ENCODE data around the gene C22orf39. TPM values are rescaled to one million over a fixed set of nuclear protein-coding genes. Genes with fewer than 3 reads are reported as not detected.

The C22orf39 gene
- polyA plus RNA-seq, 1 of the 3 experiments (the other 2 are of a cell fraction): 17.7 TPM

DNA sequence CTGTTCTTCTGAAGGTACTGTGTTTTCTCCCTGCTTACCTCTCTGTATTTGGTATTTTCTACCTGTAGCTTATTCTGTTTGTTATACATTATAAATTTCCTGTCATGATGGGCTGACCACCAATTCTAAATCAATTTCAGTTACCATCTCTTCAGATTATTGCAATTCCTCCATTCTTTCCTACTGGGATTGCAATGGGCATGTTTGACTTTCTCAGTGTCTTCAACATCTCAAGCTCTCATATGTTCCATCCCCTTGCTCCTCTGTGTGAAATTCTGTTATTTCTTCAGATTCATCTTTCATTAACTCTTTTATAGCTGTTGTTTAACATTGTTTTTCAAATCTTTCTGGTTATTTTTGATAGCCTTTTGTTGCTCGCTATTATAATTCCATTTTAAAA is 15.5 kb upstream of the C22orf39 start (continued):
- no peak for TF ChIP-seq TAF1 (IDR thresholded peaks at IDR 0.05; ENCODE audit: borderline replicate concordance, low read depth, low read length)
- no peak for TF ChIP-seq ELF1 (IDR thresholded peaks at IDR 0.05)
- TF ChIP-seq, protein P1, sequence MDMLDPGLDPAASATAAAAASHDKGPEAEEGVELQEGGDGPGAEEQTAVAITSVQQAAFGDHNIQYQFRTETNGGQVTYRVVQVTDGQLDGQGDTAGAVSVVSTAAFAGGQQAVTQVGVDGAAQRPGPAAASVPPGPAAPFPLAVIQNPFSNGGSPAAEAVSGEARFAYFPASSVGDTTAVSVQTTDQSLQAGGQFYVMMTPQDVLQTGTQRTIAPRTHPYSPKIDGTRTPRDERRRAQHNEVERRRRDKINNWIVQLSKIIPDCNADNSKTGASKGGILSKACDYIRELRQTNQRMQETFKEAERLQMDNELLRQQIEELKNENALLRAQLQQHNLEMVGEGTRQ (IDR thresholded peaks at IDR 0.05; ENCODE audit: borderline replicate concordance, low read depth, low read length): no peak
- no peak for TF ChIP-seq POLR2AphosphoS5 (IDR thresholded peaks at IDR 0.05; ENCODE audit: low read depth, low read length)

DNA sequence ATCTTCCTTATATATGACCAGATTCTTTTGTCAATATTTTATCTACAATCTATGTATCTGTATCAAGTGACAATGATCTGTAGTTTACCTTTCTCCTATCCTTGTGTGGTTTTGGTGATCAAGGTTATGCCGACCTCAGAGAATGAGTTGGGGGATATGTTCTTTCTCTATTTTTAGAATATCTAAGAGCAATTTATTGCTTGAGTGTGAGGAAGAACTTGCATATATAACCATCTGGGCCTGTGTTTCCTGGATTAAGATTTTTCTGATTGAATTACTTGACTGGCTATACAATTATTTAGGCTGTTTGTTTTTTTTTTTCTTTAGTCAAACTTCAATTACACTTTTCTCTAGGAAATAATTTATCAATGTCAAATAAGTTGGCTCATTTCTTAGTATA is 14.0 kb upstream of the C22orf39 start:
- CTCF ChIA-PET: interaction anchor here (0.6 kb wide), 1 partner anchor 168 kb away, joined by 3 read pairs; no protein-coding TSS in a partner anchor
- peaks cover 68 to 85% of the 10 kb centered on the region in 2 experiments for H3K36me3 ChIP-seq (replicated peaks in 1 of 2; ENCODE audit: control insufficient read depth in 1 of 2, insufficient read depth in 2 of 2, low read length in 1 of 2)
- WGBS (ENCODE audit: low lambda C conversion rate): 96% methylated on average over 1 of the region's 1 CpG

More for the DNA sequence above, 14.0 kb upstream of the C22orf39 start:
- no peak overlapping the region for H3K9ac ChIP-seq
- H3K4me1 ChIP-seq (ENCODE audit: control insufficient read depth in 1 of 2, insufficient read depth in 2 of 2, low read depth in 1 of 2, low read length in 1 of 2): peaks cover 0 to 3% of the 10 kb centered on the region in 2 experiments; a peak in 1 of 4 replicates
- H3K4me2 ChIP-seq: no peak overlapping the region
- no peaks in the 10 kb centered on the region for H3K79me2 ChIP-seq (ENCODE audit: insufficient read depth)
- H3K27me3 ChIP-seq (ENCODE audit: insufficient read depth): no peaks in the 10 kb centered on the region
- H3K4me3 ChIP-seq (ENCODE audit: low read depth in 2 of 2, low read length in 1 of 2): no peak overlapping the region
- no peak for DNase-seq
- H2AFZ ChIP-seq (ENCODE audit: low read depth): no peak overlapping the region
- no peaks in the 10 kb centered on the region for H4K20me1 ChIP-seq (ENCODE audit: insufficient read depth)
- POLR2A ChIA-PET: no interaction called here
- H3F3A ChIP-seq (replicated peaks; ENCODE audit: insufficient read depth): no peaks in the 10 kb centered on the region
- no peak for TF ChIP-seq TAF1 (IDR thresholded peaks at IDR 0.05; ENCODE audit: borderline replicate concordance, low read depth, low read length)
- TF ChIP-seq CHD2 (IDR thresholded peaks at IDR 0.05; ENCODE audit: low read length, partially characterized antibody): no peak
- no peak for TF ChIP-seq EP300 (IDR thresholded peaks at IDR 0.05; ENCODE audit: borderline replicate concordance in 1 of 2, low read depth in 1 of 2, low read length in 1 of 2)
- TF ChIP-seq, protein P2, sequence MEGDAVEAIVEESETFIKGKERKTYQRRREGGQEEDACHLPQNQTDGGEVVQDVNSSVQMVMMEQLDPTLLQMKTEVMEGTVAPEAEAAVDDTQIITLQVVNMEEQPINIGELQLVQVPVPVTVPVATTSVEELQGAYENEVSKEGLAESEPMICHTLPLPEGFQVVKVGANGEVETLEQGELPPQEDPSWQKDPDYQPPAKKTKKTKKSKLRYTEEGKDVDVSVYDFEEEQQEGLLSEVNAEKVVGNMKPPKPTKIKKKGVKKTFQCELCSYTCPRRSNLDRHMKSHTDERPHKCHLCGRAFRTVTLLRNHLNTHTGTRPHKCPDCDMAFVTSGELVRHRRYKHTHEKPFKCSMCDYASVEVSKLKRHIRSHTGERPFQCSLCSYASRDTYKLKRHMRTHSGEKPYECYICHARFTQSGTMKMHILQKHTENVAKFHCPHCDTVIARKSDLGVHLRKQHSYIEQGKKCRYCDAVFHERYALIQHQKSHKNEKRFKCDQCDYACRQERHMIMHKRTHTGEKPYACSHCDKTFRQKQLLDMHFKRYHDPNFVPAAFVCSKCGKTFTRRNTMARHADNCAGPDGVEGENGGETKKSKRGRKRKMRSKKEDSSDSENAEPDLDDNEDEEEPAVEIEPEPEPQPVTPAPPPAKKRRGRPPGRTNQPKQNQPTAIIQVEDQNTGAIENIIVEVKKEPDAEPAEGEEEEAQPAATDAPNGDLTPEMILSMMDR (IDR thresholded peaks at IDR 0.05): no peak
- TF ChIP-seq SIN3A (IDR thresholded peaks at IDR 0.05; ENCODE audit: borderline replicate concordance, low read depth, low read length): no peak
- TF ChIP-seq, protein P3, sequence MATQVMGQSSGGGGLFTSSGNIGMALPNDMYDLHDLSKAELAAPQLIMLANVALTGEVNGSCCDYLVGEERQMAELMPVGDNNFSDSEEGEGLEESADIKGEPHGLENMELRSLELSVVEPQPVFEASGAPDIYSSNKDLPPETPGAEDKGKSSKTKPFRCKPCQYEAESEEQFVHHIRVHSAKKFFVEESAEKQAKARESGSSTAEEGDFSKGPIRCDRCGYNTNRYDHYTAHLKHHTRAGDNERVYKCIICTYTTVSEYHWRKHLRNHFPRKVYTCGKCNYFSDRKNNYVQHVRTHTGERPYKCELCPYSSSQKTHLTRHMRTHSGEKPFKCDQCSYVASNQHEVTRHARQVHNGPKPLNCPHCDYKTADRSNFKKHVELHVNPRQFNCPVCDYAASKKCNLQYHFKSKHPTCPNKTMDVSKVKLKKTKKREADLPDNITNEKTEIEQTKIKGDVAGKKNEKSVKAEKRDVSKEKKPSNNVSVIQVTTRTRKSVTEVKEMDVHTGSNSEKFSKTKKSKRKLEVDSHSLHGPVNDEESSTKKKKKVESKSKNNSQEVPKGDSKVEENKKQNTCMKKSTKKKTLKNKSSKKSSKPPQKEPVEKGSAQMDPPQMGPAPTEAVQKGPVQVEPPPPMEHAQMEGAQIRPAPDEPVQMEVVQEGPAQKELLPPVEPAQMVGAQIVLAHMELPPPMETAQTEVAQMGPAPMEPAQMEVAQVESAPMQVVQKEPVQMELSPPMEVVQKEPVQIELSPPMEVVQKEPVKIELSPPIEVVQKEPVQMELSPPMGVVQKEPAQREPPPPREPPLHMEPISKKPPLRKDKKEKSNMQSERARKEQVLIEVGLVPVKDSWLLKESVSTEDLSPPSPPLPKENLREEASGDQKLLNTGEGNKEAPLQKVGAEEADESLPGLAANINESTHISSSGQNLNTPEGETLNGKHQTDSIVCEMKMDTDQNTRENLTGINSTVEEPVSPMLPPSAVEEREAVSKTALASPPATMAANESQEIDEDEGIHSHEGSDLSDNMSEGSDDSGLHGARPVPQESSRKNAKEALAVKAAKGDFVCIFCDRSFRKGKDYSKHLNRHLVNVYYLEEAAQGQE (IDR thresholded peaks at IDR 0.05; ENCODE audit: low read depth, low read length): no peak
- no peak for TF ChIP-seq SMC3 (IDR thresholded peaks at IDR 0.05; ENCODE audit: low read depth, low read length)
- no peaks in the 10 kb centered on the region for H3K9me2 ChIP-seq
- H3K9me3 ChIP-seq: no peaks in the 10 kb centered on the region
- H3K27ac ChIP-seq (ENCODE audit: low read depth in 2 of 2, low read length in 1 of 2): no peak overlapping the region

Measured in SK-N-SH (cell line).